HG03159 (cell line): ENCODE data around the gene INHA.
A peak's percentile ranks its signal among the peaks of the same experiment; 100 is the strongest.

ENCODE experiments used
- ATAC-seq: cut with Tn5 transposase; IDR thresholded peaks from one replicate; pipeline ENCODE4 v1.9.1; 2021; ENCODE audit warnings: mild to moderate bottlenecking, moderate library complexity; ENCODE audit not compliant: unreplicated experiment

Gene INHA, protein sequence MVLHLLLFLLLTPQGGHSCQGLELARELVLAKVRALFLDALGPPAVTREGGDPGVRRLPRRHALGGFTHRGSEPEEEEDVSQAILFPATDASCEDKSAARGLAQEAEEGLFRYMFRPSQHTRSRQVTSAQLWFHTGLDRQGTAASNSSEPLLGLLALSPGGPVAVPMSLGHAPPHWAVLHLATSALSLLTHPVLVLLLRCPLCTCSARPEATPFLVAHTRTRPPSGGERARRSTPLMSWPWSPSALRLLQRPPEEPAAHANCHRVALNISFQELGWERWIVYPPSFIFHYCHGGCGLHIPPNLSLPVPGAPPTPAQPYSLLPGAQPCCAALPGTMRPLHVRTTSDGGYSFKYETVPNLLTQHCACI

DNA sequence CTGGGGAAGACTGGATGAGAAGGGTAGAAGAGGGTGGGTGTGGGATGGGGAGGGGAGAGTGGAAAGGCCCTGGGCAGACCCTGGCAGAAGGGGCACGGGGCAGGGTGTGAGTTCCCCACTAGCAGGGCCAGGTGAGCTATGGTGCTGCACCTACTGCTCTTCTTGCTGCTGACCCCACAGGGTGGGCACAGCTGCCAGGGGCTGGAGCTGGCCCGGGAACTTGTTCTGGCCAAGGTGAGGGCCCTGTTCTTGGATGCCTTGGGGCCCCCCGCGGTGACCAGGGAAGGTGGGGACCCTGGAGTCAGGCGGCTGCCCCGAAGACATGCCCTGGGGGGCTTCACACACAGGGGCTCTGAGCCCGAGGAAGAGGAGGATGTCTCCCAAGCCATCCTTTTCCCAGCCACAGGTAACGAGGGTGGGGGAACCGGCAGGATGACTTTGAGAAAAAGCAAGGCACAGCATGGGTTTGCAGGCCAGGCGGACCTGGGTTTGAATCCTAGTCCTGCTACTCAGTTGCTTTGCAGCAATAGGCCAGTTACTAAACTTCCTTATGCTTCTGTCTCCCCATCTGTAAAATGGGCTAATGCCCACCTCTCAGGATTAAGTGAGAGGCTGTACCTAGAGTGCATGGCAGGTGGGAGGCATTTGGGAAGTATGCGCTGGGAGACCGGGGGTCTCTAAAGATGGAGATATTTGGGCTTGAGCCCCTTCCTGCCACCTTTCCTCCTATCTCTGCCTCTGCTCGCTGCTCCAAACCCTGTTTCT, at the start of gene INHA:
Gene INHA (plus strand): TSS at position 74 of the 765 bp plus-strand sequence. CDS start 65 bp downstream, at position 139.
- no peak for ATAC-seq

DNA sequence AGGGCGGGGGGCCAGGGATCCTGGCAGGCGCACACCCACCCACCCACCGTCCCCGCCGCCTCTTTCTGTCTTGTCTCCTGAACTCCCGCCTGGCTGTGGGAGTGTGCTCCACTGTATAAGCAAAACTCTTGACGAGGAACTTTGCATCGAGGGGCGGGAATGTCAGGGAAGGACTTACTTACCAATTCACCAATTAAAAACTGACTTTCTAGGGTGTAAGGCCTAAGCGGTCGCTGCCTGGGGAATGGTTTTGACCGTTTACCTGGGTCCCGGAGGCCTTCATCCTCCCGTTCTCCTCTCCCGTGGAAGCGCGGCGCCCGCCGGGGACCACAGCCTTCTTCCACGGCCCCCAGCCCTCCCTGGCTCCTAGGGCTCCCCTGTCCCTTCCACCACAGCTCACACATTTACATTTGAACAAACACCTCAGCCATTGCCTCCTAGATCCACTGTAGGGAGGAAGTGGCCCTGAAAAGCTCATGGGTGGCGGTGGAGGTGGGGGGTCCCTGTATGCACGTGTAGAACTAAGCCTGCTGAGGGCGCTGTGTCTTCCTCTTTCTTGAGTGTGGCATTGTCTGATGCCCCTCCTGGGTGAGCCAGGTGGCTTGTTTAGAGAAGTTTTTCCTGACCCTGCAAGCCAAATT, 49.0 kb upstream of the INHA start:
- no peak for ATAC-seq

DNA sequence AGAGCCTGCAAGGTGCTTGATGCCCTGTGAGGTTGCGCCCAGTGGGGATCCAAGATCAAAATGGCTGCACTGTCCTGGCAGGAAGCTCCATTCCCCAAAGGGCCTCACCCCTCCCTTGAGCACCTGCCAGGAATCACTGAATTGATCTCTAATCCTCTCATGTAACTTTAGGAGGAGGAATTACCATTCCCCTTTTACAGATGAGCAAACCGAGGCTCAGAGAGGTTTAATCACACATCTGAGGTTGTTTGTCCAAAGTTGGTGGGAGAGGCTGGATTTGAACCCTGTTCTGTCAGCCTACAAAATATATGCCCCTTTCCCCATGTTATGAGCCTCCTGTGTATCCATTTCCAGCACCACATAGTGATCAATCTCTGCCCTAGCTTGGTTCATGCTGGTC, 47.3 kb upstream of the INHA start:
- no peak for ATAC-seq

DNA sequence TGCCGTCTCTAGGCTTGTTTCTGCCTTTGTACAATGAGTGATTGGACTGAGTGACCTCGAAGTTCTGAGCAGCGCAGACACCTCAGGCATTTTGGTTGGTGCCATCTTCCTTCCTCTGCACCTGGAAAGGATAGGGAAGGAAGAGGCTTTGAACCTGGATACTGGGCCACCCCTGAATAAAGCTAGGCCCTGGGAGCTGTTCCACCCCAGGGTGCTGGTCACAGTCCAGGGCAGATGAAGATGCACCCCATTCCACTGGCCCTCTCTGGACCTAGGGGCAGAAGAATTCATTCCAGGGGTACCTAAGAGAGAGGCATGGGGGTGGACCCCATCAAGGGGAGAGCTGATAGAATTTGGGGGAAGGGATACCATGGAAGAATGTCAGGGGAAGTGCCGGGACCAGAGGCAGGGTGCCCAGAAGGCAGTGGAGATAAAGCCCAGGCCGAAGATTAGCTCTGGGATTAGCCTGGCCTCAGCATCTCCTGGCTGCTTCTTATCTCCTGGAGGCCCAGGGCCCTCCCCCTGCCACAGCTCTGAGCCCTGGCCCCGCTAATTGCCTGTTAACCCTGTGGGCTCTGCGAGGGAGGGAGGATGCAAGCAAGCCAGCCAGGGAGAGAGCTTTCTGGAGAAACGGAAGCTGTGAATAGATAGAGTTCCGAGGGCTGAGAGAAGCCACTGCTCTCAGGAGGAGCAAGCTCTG, 46.4 kb upstream of the INHA start:
- no peak for ATAC-seq

DNA sequence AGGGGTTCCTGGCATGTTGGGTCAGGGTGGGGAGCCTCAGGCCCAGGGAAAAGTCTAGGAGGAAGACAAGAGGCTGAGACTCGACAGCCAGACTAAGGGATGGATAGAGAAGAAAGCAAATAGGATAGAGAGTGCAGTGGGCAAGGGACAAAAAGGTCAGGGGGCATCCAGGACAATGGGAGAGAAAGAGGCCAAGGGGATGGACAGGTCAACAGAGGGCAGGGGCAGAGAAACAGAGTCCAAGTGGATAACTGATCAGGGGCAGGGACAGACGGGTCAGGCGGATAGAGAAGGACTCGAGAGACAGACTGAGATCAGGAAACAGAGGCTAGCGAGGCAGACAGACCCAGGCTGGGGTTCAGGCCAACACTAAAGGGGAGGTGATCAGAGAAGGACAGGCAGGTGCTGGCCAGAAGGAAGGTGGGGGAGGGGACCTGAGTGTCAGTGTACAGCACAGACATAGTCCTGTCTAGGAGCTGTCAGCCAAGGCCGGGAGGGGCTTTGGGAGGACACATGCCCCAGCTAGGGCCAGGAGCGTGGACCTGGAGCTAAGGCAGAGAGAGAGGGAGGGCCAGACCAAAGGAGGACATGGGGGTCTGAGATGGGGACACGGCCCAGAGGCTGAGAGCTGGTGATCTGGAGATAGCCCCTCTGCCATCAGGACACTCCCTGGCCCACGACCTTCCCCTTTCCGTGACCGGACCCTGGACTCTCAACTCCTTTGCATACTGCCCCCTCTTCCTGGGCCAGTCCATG, 45.6 kb upstream of the INHA start:
- ATAC-seq: no peak

DNA sequence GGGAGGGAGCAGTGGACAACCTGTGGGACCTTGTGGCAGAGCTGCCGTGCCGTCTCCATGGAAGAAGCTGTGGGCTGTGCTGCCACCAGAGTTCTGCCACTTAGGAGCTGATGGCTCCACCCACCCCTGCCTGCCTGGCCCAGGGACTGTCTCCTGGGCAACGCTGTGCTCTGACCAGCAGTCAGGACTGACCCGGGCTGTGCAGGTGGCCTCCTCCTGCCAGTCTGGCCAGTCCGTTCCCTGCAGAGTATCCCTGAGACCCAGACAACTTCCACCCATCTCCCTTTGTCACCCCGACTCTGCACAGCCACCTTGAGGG, 45.1 kb upstream of the INHA start:
- ATAC-seq: no peak

DNA sequence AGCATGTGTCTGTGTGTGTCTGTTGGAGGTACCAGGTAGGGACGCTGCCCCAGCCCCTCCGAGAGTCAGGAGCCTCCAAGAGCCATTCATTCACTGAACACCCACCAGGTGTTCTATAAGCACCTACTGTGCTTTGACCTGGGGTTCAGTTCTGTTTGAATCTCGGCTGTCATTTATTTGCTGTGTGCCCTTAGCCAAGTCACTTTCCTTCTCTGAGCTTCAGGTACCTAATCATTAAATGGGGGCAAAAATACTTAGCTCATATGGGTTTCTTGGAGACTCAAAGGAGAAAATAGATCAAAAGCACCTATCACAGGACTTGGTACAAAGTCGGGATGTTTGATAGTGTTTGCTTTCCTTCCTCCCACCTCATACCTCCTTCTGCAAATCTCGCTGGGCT, 44.6 kb upstream of the INHA start:
- no peak for ATAC-seq

DNA sequence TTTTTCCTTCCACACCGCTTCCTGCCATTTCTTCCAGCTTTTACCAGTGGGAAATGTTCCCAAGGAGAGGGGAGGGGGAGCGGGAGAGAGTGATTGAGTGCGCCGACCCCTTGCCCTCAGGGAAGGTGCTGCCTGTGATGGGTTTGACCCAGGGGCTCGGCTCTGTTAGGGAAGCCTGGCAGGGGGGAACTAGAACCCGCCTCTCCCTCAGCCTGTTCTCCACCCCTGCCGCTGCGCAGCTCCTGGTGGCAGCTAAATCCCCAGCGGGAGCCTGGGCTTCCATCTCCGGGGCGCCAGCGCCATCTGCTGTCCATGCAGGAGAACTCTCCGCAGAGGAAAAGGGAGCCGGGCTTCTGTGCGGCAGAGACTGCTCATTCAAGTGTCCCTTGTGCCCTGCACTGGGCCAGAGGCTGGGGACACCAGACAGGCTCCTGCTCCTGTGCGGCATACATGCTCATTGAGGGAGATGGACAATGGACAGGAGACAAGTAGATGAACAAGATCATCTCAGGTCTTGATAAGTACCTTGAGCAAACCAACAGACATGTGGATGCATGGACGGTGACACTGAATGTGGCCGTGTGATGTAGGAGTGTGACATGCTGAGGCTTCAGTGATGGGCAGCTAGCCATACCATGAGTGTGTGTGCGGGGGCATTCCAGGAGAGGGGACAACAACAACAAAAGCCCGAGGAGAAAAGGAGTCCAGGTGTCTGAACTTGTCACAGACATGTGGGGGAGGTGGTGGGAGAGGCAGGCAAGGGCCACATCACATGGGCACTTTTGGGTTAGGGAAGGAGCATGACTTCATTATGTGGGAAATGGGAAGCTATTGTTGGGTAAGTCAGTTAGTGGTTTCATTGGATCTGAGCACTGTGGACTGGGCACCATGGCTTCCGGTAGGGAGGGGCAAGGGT, 41.8 kb upstream of the INHA start:
- peak; percentile 90 for ATAC-seq

DNA sequence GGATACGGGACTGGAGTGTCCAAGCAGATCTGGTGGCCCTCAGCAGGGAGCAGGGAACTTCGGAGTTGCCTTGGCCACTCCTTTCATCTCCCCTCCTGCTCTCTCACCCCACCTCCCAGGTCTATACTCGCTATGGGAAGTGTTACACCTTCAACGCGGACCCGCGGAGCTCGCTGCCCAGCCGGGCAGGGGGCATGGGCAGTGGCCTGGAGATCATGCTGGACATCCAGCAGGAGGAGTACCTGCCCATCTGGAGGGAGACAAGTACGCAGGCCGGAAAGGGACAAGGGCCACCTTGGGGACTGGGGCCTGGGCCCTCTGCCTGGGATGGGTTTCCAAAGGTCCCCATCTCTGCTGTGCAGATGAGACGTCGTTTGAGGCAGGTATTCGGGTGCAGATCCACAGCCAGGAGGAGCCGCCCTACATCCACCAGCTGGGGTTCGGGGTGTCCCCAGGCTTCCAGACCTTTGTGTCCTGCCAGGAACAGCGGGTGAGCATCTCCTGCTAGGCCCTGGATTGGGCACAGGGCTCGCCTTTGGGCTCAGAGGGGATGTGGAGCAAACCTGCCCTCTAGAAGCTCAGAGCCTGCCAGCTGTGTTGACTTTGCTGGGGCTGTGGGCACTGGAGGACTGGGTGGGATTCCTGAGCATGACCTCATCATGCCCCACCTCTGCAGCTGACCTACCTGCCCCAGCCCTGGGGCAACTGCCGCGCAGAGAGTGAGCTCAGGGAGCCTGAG, 40.3 kb upstream of the INHA start:
- no peak for ATAC-seq

DNA sequence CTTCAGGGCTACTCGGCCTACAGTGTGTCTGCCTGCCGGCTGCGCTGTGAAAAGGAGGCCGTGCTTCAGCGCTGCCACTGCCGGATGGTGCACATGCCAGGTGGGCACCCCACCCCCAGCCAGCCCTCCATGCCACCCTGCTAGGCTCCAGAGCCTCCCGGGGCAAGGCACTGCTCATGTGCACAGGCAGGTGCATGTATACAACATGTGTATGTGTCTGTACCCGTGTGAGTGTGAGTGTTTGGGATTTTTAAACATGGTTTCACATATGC, 39.8 kb upstream of the INHA start:
- ATAC-seq: no peak

DNA sequence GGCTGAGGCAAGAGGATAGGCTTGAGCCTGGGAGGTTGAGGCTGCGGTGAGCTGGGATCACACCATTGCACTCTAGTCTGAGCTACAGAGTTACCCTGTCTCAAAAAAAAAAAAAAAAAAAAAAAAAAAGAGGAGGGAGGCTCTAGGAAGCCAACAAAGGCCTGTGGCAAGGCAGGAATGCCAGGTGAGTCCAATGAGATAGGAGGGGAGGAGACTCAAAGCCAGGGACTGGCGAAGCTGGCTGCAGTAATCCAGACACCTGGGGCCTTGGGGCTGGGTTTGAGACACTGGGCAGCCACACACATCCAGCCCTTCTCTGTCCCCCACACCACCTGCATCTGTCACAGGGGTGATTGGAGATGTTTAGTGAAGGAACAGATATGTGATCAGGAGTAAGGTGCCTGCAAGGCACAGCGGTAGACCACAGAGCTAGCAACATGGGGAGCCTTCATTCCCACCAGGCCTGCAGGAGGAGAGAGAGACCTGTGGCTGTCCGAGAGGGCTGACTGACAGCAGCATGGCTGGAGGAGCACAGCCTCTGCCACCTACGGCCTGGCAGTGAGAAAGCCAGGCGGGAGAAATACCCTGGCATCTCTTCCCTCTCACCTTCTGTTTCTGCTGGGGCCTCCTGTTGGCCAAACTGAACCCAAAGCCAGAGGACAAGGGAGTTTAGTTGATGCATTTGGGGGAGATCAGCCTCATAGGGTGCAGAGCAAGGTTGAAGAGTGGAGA, 38.0 kb upstream of the INHA start:
- no peak for ATAC-seq

DNA sequence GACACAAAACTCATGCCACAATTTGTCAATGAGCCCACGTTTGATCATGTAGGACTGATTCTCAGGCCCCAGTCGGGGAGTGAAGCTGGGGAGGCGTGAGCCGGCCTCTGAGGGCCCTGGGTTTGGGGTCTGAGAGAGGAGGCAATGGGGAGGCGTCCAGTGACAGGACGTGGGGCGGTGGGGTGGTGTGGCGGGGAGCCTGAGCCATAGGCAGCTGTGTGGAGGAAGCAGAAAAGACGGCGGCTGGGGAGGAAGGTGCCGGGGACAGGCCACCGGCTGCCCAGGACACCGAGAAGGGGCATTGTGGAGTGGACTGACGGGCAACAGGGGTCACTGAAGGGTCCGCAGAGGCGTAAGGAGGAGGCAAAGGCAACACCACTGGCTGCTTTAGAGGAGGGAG, 35.7 kb upstream of the INHA start:
- ATAC-seq: no peak

DNA sequence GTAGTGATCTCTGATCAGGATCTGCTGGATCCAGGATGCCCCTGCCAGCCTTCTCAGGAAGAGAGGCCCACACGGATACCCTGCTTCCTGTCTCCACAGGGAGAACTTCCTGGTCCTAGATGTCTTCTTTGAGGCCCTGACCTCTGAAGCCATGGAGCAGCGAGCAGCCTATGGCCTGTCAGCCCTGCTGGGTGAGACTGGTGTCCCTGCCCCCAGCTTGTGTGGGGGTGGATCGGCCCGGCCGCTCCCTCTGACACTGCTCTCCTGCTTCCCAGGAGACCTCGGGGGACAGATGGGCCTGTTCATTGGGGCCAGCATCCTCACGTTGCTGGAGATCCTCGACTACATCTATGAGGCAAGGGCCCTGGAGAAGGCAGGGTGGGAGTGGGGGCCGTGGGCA, 35.1 kb upstream of the INHA start:
- ATAC-seq: no peak

DNA sequence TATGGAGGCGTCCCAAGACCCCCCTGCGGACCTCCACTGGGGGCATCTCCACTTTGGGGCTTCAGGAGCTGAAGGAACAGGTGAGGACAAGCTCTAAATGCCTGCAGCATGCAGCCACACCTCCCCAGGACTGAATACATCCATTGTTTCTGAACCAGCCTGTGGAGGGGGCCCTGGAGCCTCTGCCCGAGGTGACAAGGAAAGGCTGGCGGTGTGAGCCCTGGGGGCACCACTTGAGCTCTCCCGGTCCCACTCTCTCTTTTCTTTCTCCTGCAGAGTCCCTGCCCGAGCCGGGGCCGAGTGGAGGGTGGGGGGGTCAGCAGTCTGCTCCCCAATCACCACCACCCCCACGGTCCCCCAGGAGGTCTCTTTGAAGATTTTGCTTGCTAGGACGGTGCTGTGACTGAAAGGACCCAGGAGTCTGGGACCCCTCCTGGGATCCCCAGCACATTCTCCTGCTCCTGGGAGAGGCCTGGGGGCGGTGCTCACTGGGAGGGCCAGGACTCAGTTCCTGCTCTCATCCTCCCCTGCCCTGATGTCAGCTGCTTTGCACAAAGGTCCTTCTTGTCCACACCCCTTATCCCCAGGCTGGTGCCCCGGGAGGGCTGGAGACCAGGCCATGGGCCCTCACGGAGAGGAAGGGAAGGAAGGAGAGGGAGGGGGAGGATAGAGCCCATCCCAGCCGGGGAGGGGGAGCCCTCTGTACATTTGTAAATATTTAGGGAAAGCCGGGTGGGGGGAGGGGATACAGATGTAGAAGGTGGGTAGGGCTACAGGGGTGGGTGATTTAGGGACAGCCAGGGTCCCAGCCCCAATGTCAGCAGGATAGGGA, 34.2 kb upstream of the INHA start:
- ATAC-seq: no peak

DNA sequence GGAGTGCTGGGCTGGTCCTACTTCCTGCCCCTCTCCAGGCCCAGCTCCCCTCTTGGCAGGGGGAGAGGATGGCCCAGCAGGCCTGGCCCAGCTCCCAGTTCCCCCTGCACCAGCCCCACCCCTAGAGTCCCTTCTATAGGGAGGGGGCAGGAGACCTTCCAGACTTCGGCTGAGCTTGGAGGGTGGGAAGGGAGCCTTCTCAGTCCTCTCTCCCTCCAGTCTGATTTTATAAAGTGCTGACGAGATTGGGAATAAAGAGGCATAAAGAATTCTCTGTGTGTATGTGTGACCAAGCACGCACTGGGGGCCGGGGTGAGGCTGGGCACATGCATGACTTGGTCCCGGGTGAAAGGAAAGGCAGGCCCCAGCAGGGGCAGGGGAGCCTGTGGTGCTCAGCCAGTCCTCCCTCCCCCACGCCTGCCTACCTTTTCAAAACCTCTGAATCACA, 33.6 kb upstream of the INHA start:
- no peak for ATAC-seq

DNA sequence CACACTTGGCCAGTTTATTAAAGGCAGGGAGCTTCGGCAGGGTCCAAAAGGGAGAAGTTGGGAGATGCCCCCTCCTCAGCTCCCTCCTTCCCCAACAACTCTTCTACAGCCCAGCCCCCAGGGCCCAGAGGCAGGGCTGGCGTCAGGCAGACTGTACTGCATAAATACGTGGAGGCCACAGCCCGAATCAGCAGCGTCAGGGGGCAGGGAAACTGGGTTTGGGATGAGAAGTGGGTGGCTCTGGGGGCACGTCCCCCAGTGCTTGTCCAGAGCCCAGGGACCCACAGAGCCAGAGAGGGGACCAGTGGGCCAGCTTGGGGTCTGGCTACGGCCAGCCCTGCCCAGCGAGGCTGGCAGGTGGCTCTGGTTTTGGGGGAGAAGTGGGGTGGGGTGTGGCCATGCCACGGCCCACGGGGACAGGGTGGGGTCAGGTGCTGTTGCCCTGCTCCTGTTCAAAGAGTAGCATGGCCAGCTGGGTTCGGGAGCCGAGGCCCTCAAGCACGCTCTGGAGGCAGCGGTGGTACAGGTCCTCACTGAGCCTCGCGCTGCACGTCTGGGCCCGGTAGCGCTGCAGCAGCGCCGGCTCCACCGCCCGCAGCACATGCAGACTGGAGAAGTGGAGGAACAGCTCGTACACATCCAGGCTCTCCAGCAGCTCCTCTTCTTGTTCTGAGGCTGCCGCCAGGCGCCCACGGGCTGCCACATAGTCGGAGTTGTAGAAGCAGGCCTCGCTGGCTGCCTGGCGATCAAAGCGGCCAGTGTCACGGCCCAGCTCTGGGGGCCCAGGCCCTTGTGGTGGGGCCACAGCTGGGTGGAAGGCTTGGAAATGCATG, 32.9 kb upstream of the INHA start:
- no peak for ATAC-seq
